ENCODE results near the gene SLC25A47. TPM values are rescaled to one million over a fixed set of nuclear protein-coding genes. Genes with fewer than 3 reads are reported as not detected.

Gene SLC25A47
- total RNA-seq, 2 donors from 2014 or later: not detected

GRCh38 chr14:100325231-100325632 lies 2.1 kb downstream of the SLC25A47 start:
- Histone ChIP-seq H3K27me3 (no peaks in the 10 kb centered on the region), H3K27ac (no peak overlapping the region), H3K4me3 (no peak overlapping the region), H3K4me1 (peaks cover 12% of the 10 kb centered on the region), H3K9me3 (no peaks in the 10 kb centered on the region), H3K36me3 (replicated peaks in 1 of 2; ENCODE audit: insufficient read depth in 1 of 2, low read depth in 2 of 2) (no peaks in the 10 kb centered on the region)
- intact Hi-C loops (cut with DNase I): no loop called here
- DNase-seq (peak in 1 of 4 donors; percentile 48), ATAC-seq (no peak)
- WGBS, 2 donors: 68 to 86% methylated on average over 15 to 17 of the region's 17 CpGs
- no peak for TF ChIP-seq POLR2A (IDR thresholded peaks at IDR 0.05)
- no peak for TF ChIP-seq CTCF (IDR thresholded peaks at IDR 0.05)

DNA sequence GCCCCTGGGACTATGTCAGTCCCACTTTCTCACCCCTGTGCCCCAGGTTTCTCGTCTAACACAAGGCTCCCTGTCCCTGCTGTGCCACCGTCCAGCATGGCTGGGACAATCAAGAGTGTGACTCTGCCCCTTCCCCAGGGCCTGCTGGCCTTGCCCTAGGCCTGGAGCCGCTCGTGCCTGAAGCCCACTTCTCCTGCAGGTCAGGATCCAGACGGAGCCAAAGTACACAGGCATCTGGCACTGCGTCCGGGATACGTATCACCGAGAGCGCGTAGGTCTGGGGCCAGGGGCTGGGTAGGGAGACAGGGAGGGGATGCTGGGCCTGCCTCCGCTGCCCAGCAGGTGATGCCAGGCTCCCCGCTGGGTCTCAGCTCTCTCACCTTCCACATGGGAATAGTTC lies 2.8 kb downstream of the SLC25A47 start:
- no peak for TF ChIP-seq POLR2A (IDR thresholded peaks at IDR 0.05)
- TF ChIP-seq CTCF (IDR thresholded peaks at IDR 0.05): no peak
- 53 to 82% methylated on average over 5 to 13 of the region's 13 CpGs for WGBS, 2 donors
- Histone ChIP-seq H3K4me1 (peaks cover 12% of the 10 kb centered on the region), H3K4me3 (no peak overlapping the region), H3K9me3 (no peaks in the 10 kb centered on the region), H3K36me3 (replicated peaks in 1 of 2; ENCODE audit: insufficient read depth in 1 of 2, low read depth in 2 of 2) (no peaks in the 10 kb centered on the region), H3K27me3 (no peaks in the 10 kb centered on the region), H3K27ac (no peak overlapping the region)
- DNase-seq (peak in 3 of 4 donors; percentile 45 to 75 (median 55)), ATAC-seq (no peak)
- intact Hi-C loops (cut with DNase I): no loop called here

GRCh38 chr14:100327128-100327527 lies 4.0 kb downstream of the SLC25A47 start:
- no peak overlapping the region for H3K4me3 ChIP-seq
- H3K27me3 ChIP-seq: no peaks in the 10 kb centered on the region
- TF ChIP-seq CTCF (IDR thresholded peaks at IDR 0.05) (no peak), POLR2A (IDR thresholded peaks at IDR 0.05) (no peak)
- H3K27ac ChIP-seq: no peak overlapping the region
- ATAC-seq (no peak), DNase-seq (no peak)
- H3K4me1 ChIP-seq: peaks cover 12% of the 10 kb centered on the region
- intact Hi-C loops (cut with DNase I): no loop called here
- H3K36me3 ChIP-seq (replicated peaks in 1 of 2; ENCODE audit: insufficient read depth in 1 of 2, low read depth in 2 of 2): no peaks in the 10 kb centered on the region
- 92 to 95% methylated on average over 21 to 22 of the region's 24 CpGs for WGBS, 2 donors
- H3K9me3 ChIP-seq: no peaks in the 10 kb centered on the region

GRCh38 chr14:100328495-100329163 lies 5.5 kb downstream of the SLC25A47 start:
- intact Hi-C loops (cut with DNase I): no loop called here
- WGBS, 2 donors: 40 to 75% methylated on average over 9 to 29 of the region's 32 CpGs

More at GRCh38 chr14:100328495-100329163, 5.5 kb downstream of the SLC25A47 start:
- H3K9me3 ChIP-seq: no peaks in the 10 kb centered on the region
- TF ChIP-seq CTCF (IDR thresholded peaks at IDR 0.05) (no peak), POLR2A (IDR thresholded peaks at IDR 0.05) (peak; percentile 28 to 85 (median 68))
- H3K4me3 ChIP-seq: no peak overlapping the region
- DNase-seq: peak; percentile 62 to 86 (median 78)
- H3K27me3 ChIP-seq: no peaks in the 10 kb centered on the region
- peaks cover 12% of the 10 kb centered on the region for H3K4me1 ChIP-seq
- H3K27ac ChIP-seq: peak overlapping the region; percentile 2 to 90 (median 72)
- no peaks in the 10 kb centered on the region for H3K36me3 ChIP-seq (replicated peaks in 1 of 2; ENCODE audit: insufficient read depth in 1 of 2, low read depth in 2 of 2)
- peak; percentile 81 for ATAC-seq

Data from body of pancreas (tissue), 4 donors.